Left forelimb (tissue), 1 donor: Measurements from ENCODE around the gene YJEFN3.

Experiments
- DNase-seq: peaks from one replicate; pipeline ENCODE4 v3.0.0-alpha.2; 2018; ENCODE audit warnings: low spot score

YJEFN3 gene

GRCh38 chr19:19554074-19555023 lies 25.6 kb downstream of the YJEFN3 start:
- no peak for DNase-seq

GRCh38 chr19:19558055-19558454 lies 29.3 kb downstream of the YJEFN3 start:
- DNase-seq = no peak

- no peak for DNase-seq
Observed at GRCh38 chr19:19558636-19559035, 29.9 kb downstream of the YJEFN3 start.

GRCh38 chr19:19559931-19560330 lies 31.2 kb downstream of the YJEFN3 start:
- DNase-seq = no peak

- no peak for DNase-seq
Observed at GRCh38 chr19:19561946-19562664, 33.4 kb downstream of the YJEFN3 start.

GRCh38 chr19:19562665-19563347 lies 34.1 kb downstream of the YJEFN3 start:
- no peak for DNase-seq

- DNase-seq = no peak
Observed at GRCh38 chr19:19563348-19563848, 34.7 kb downstream of the YJEFN3 start.

GRCh38 chr19:19566306-19566705 lies 37.6 kb downstream of the YJEFN3 start:
- no peak for DNase-seq

DNA sequence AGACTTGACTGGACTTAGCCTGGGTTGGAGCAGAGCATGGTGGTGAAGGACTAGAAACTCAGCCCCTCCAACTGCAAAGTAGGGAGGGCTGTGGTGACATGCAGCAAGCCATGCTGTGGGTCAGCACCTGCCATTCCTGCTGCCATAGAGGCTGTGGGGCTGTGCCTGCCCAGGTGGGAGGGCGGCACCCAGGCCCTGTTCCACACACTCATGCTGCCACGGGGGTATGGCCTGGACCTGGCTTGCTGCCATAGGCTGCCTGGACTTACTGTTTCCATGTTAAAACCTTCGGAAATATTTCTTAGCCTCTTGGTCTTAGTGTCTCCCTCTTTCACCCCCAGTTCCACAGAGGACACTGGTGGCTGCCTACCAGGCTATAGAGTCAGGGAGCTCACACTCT lies 38.7 kb downstream of the YJEFN3 start:
- no peak for DNase-seq

GRCh38 chr19:19568802-19569756 lies 40.4 kb downstream of the YJEFN3 start:
- no peak for DNase-seq

- no peak for DNase-seq
Observed at GRCh38 chr19:19570571-19570970, 41.9 kb downstream of the YJEFN3 start.

- no peak for DNase-seq
Observed at GRCh38 chr19:19571071-19571786, 42.5 kb downstream of the YJEFN3 start.

- DNase-seq = no peak
Observed at GRCh38 chr19:19575411-19575810, 46.7 kb downstream of the YJEFN3 start.

DNA sequence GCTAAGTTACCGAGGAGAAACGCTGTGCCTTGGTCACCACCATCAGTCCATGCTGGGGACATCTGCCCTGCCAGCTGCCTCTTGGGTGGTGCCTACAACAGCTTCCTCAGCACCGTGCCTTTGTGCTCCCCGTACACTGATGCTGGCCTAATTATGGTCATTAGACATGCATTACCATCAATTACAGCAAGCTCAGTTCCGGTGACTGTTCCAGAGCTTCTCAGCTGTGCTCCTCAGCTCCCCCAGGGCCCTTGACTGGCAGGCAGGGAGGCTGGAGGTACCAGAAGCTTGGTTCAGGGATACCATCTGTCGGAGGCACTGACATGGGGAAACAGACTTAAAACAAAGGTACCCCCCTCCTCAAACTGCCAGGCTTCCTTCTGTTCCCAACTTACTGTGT lies 49.5 kb downstream of the YJEFN3 start:
- no peak for DNase-seq

DNA sequence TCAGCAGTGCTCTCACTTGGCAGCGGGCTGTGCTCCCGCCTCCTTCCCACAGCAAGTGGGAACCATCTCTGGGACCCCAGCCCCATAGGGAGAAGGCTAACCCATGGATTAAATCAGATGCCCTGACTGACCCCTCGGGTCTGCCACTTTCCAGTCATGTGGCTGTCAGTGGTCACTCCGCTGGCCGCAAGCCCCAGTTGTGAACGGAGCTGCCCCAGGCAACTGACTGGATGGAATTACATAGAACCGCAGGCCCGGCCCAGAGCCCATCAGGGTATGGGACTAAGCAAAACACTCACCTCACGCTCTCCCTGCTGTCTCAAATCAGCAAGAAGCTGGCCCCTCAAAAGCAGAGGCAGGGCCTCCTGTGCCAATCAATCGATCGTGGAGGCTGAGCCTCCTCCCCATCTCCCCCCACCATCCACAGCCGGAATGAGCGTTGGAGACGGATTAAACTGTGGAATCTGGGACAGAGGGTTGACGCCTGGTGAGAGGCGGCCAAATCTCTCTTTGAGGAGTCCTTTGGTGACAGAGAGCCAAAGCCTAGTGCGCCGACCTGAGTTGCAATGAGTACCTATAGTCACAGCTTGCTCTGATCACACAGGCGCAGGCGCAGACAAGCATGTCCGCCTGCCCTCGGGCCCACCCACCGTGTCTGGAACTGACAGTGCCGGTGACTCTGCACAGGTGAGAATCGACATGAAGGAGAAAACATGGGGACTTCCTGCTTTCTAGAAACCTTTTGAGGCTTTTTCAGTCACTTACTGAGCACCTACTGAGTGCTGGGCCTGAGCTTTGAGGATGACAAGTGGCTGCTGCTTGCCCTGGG lies 51.0 kb downstream of the YJEFN3 start:
- DNase-seq = no peak

GRCh38 chr19:19580418-19580817 lies 51.7 kb downstream of the YJEFN3 start:
- no peak for DNase-seq

DNA sequence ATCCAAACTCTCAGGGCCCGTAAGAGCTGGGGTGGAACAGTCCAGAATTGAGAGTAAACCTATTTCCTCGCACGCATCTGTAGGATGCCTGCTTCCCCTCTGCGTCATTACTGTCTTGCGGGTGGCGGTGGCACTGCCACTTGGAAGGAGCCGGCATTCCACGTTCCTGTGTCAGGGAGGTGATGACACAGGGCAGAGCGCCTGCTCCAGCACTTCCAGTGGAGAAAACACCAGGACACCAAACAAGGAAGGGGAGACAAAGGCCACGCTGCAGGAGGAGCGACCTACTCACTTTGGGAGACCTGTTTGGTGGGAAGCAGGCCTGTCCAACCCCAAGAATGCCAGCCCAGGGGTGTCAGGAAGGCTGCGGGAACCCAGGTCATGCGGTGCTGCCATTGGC lies 52.7 kb downstream of the YJEFN3 start:
- no peak for DNase-seq

GRCh38 chr19:19582471-19582870 lies 53.8 kb downstream of the YJEFN3 start:
- DNase-seq = no peak

DNA sequence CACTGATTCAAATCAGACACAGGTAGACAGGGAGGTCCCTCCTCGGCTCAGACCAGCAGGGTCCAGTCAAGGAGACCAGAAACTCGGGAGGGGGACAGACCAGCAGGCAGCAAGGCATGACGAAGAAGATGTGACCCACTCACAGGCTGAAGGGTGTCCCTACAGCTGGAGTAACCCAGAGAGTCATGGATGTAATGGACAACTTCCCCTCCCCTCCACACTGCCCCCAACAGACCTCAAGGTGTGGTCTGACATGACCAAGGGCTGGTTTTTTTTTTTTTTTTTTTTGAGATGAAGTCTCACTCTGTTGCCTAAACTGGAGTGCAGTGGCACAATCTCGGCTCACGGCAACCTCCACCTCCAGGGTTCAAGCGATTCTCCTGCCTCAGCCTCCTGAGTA lies 55.6 kb downstream of the YJEFN3 start:
- DNase-seq = no peak
